LNCaP clone FGC (cell line): ENCODE measurements around the gene TNFSF11.

ENCODE experiments used
- DNase-seq: peaks from one replicate; pipeline ENCODE4 v3.0.0-alpha.2; 2011; ENCODE audit warnings: low read depth
- H3K4me3 ChIP-seq: 2 replicates; pipeline ENCODE4 v1.5.1; 2011; ENCODE audit warnings: mild to moderate bottlenecking, low read depth, low read length, control low read depth
- TF ChIP-seq, protein P1 (sequence below): IDR thresholded peaks from 2 replicates; pipeline ENCODE4 v1.5.1; 2012; ENCODE audit warnings: mild to moderate bottlenecking; ENCODE audit not compliant: control insufficient read depth, insufficient read depth; ENCODE audit errors: extremely low read depth

Gene TNFSF11

DNA sequence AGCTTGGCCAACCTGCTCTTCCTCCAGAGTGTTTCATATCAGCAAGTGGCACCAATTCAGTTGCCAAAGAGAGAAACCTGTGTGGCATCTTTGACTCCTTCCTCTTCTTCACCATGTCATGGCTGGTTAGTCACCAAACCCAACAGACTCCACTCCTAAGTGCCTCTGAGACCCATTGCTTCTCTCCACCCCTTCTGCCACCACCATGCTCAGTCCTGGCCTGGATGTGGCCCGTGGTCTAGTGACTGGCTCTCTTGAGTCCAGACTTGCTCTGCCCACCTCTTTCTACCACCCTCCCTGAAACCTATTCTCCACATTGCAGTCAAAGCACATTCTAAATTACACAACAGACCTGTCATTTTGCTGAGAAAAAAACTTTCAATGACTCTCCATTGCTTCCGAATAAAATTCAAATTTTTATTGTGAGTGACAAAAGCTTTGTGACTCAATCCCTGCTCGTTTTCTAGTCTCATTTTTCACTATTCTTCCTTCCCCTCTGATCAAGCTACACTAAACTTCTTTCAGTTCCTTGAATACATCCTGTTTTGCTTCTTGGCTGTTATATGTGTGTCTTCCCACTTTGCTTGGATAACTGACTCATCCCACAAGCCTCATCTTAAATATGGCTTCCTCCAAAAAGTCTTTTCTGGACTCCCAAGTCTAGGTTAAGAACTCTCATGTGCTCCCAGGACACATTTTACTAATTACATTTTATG is 12.0 kb upstream of the TNFSF11 start:
- TF ChIP-seq, protein P1, sequence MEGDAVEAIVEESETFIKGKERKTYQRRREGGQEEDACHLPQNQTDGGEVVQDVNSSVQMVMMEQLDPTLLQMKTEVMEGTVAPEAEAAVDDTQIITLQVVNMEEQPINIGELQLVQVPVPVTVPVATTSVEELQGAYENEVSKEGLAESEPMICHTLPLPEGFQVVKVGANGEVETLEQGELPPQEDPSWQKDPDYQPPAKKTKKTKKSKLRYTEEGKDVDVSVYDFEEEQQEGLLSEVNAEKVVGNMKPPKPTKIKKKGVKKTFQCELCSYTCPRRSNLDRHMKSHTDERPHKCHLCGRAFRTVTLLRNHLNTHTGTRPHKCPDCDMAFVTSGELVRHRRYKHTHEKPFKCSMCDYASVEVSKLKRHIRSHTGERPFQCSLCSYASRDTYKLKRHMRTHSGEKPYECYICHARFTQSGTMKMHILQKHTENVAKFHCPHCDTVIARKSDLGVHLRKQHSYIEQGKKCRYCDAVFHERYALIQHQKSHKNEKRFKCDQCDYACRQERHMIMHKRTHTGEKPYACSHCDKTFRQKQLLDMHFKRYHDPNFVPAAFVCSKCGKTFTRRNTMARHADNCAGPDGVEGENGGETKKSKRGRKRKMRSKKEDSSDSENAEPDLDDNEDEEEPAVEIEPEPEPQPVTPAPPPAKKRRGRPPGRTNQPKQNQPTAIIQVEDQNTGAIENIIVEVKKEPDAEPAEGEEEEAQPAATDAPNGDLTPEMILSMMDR = no peak
- no peak overlapping the region for H3K4me3 ChIP-seq
- DNase-seq = no peak

DNA sequence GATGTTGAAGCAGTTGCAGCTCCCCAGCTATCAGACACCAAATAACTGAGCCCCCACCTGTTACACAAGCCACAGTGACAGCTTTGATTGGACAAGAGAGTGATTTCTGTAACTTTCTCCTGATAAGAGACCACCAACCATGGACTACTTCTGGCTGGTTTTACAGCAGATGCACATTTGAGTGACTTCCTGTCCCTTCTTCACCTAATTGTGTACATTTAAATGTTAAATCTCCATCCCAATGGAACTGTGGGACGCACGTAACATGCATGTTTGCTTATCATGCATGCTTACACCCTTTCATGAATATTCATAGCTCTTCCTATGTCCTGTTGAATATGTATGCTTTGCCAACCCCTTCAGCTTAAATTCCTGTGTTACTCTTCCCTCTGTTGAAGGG is 6.0 kb upstream of the TNFSF11 start:
- H3K4me3 ChIP-seq = no peak overlapping the region
- no peak for DNase-seq
- TF ChIP-seq, protein P1 = no peak

DNA sequence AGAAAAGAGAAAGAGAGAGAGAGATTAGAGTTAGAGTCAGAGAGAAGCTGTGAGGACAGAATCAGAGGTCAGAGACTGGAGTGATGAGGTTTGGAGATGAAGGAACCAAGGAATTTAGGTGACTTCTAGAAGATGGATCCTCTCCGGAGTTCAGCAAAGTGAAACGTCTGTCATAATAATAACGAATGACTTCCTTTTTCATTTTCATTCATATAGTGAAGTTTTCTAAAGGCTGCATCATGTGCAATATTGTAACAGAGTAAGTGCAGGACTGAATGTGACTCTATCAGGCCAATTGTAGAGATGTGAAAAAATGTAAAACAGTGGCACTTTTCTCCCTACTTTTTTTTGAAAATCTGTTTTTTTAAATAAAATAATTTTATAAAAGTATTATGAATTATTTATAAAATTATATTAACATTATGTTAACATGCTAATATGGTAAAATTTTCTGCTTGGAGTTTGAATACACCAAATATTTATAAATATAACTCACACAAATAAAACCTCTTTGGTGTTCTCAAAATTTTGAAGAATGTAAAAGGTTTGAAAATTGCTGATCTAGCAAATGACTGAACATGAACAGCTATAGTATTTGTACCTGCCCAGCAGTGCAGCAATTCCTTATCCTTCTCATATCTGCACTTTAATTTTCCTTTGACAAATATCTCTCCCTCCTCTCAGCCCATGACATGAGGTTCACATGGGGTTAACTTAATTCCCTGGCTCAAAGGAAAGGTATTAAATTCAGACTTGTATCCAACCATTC is 4.2 kb upstream of the TNFSF11 start:
- TF ChIP-seq, protein P1 = no peak
- DNase-seq = no peak
- no peak overlapping the region for H3K4me3 ChIP-seq

DNA sequence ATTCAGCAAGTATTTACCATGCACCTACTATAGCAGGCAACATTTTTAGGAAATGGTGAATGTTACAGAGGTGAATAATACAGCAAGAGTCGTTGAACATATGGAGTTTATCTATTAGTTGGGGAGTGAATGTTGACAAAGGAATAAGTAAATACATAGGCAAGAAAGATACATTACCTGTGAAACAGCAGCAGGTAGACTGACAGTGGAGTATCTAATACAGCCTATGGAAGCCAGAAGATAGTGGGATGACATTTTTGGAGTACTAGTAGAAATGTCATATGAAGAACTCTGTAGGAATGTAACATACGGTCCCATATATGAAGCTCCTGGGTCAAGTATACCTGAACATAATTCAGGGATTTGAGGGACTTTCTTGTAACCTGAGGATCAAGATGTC is 2.1 kb upstream of the TNFSF11 start:
- no peak overlapping the region for H3K4me3 ChIP-seq
- DNase-seq = no peak
- TF ChIP-seq, protein P1 = no peak

DNA sequence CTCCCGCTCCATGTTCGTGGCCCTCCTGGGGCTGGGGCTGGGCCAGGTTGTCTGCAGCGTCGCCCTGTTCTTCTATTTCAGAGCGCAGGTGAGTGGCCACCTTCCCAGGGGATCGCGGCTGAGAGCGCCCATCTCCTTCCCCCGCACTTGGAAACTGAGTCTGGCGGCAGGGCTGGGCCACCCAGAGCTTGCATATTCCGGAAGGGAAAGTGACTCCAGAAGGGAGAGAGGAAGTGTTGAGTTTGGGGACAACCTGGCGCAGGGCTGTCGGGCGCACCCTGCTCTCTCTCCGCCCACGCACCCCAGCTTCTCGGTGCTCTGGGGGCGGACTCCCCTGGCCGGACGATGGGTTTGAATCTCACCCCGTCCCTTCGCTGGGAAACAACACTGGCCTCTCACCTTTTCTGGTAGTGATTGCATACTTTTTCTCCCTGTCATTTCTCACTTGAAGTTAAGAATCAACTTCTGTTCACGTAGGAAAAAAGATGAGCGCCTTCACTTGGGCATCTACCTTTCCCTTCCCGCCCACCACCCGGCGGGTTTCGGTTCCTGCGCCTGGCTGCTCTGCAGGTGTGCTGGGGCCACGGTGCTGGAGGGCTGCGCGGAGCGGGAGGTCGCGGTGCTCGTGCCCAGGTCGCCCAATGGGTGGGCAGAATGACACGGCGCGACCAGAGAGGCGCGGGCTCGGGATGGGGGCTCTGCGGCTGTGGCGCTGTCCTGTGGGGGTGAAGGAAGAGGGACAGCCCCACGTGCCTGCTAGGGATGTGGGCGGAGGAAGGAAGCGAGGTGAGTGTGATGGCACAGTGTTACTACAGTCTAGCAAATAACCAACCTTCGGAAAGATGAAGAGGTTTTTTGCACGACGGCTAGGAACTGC is 721 bp downstream of the TNFSF11 start:
- TF ChIP-seq, protein P1 = no peak
- no peak overlapping the region for H3K4me3 ChIP-seq
- no peak for DNase-seq

DNA sequence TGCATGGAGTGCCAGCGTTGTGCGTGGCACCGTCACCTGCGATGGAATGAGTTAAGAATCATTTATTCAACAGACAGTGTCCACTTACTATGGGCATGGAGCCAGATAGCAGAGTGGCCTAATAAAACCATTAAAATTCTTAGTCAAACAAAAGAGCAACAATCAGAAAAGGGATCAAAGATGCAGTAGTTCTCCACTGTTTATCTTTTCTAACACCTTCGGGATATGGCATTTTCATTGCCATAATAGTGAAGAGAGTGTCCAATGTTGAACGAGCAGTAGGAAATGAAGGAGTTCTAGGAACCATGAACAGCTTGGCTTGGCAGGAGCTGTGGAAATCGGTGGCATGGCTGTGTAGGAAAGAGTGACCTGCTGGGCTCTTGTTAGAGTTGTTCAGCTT is 2.0 kb downstream of the TNFSF11 start:
- TF ChIP-seq, protein P1 = no peak
- DNase-seq = peak; percentile 91

More for the DNA sequence above, 2.0 kb downstream of the TNFSF11 start:
- H3K4me3 ChIP-seq = no peak overlapping the region
